GM18517 (cell line): ENCODE measurements around the gene POLG.
"Not testable (repeated sequence)": the region's sequence is repeated elsewhere in the genome, so short reads cannot be mapped to it uniquely, and the experiment has no call there.

Experiments used
- ATAC-seq: cut with Tn5 transposase; IDR thresholded peaks from one replicate; pipeline ENCODE4 v1.9.1; 2021; ENCODE audit warnings: mild to moderate bottlenecking, moderate library complexity; ENCODE audit not compliant: unreplicated experiment

The POLG gene

GRCh38 chr15:89283201-89283600 is 51.4 kb downstream of the POLG start:
- no peak for ATAC-seq

GRCh38 chr15:89282631-89283030 is 52.0 kb downstream of the POLG start:
- no peak for ATAC-seq

DNA sequence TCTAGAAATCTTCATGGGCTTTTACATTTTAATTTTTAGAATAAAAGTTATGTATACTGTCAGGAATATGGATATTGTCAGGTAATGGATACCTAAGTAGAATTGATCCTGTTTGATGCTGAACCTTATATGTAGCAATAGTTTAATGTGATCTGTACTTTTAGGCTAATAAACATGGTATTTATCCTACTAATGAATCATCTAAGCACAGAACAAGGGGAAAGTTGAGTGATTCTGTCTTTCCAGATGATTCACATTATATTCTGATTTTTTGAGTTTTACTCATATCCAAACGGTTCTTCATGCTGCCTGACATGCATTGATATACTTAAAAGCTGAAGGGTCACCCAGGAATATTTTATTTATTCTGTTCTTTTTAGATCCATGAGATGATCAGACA is 56.3 kb downstream of the POLG start:
- no peak for ATAC-seq

GRCh38 chr15:89277281-89277680 is 57.3 kb downstream of the POLG start:
- not testable (repeated sequence) for ATAC-seq
